ENCODE results near the gene ACOXL. TPM values are rescaled to one million over a fixed set of nuclear protein-coding genes. Genes with fewer than 3 reads are reported as not detected.

Gene ACOXL
- total and polyA plus RNA-seq, 2 of the 8 experiments (the other 6 are each of a cell fraction or from before 2014, with no cell fraction given): 11.4 to 20.6 TPM

- Histone ChIP-seq H3K56ac (replicated peaks; ENCODE audit: insufficient read length, low read depth, low read length) (no peak overlapping the region), H3K23me2 (ENCODE audit: low read depth, low read length) (no peaks in the 10 kb centered on the region)
- POLR2A ChIA-PET (ENCODE audit: partially characterized antibody): no interaction called here
Measured at GRCh38 chr2:111044066-111044465, 311.7 kb downstream of the ACOXL start.

More at GRCh38 chr2:111044066-111044465, 311.7 kb downstream of the ACOXL start:
- no peak overlapping the region for H3K14ac ChIP-seq (ENCODE audit: insufficient read length)
- H4K8ac ChIP-seq (ENCODE audit: extremely low read depth, insufficient read depth, low read length): no peak overlapping the region
- DNase-seq (ENCODE audit: low read depth in 1 of 2, low spot score in 2 of 2): no peak
- no peaks in the 10 kb centered on the region for H3K36me3 ChIP-seq (ENCODE audit: control insufficient read depth in 2 of 4, insufficient read depth in 4 of 4, low read length in 3 of 4)
- WGBS, 2 experiments (ENCODE audit: extremely low coverage in 1 of 2, insufficient coverage in 1 of 2, insufficient read length in 1 of 2, insufficient replicate concordance in 2 of 2, low coverage in 1 of 2, low lambda C conversion rate in 2 of 2, missing lambda C conversion rate in 1 of 2): 88% methylated on average over 4 of the region's 4 CpGs; no CpG with 5 or more reads in 1 of the 2 experiments
- H3K9ac ChIP-seq (replicated peaks in 1 of 4; ENCODE audit: extremely low read depth in 1 of 4, low read depth in 3 of 4, low read length in 3 of 4): no peak overlapping the region
- no peaks in the 10 kb centered on the region for H3K9me3 ChIP-seq (ENCODE audit: insufficient read depth in 2 of 2, low read depth in 1 of 2, low read length in 1 of 2)
- H2BK5ac ChIP-seq (ENCODE audit: low read depth, low read length): no peak overlapping the region
- no peak overlapping the region for H2AFZ ChIP-seq (ENCODE audit: low read length)
- no peaks in the 10 kb centered on the region for H3K79me2 ChIP-seq (ENCODE audit: control insufficient read depth in 1 of 2, insufficient read depth in 2 of 2, low read length in 2 of 2)
- no peak overlapping the region for H3K27ac ChIP-seq (ENCODE audit: low read depth, low read length)
- H3K4me2 ChIP-seq (ENCODE audit: insufficient read depth in 1 of 2, low read depth in 2 of 2, low read length in 2 of 2): no peak overlapping the region
- H4K20me1 ChIP-seq (replicated peaks in 1 of 2; ENCODE audit: control insufficient read depth in 1 of 2, insufficient read depth in 2 of 2, low read length in 2 of 2): no peaks in the 10 kb centered on the region
- FAIRE-seq: no peak
- CTCF ChIA-PET (ENCODE audit: partially characterized antibody): interaction anchor here (0.6 to 1.9 kb wide), 2 partner anchors 13 to 15 kb away, joined by 4 to 5 read pairs; no protein-coding TSS in a partner anchor
- no peak overlapping the region for H3K4me3 ChIP-seq (ENCODE audit: extremely low read depth in 1 of 4, insufficient read depth in 2 of 4, low read depth in 3 of 4, low read length in 4 of 4)
- no peak overlapping the region for H2BK20ac ChIP-seq (ENCODE audit: low read length)
- no peak overlapping the region for H2BK12ac ChIP-seq (ENCODE audit: low read depth, low read length)
- H2BK15ac ChIP-seq (ENCODE audit: low read length): no peak overlapping the region
- no peaks in the 10 kb centered on the region for H3K79me1 ChIP-seq (ENCODE audit: low read depth, low read length)
- no peak overlapping the region for H4K5ac ChIP-seq (ENCODE audit: insufficient read length, low read depth, low read length)
- H3K23ac ChIP-seq (ENCODE audit: insufficient read length): no peak overlapping the region
- no peaks in the 10 kb centered on the region; a peak in 1 of 7 replicates for H3K4me1 ChIP-seq (replicated peaks in 1 of 4; ENCODE audit: control insufficient read depth in 3 of 4, insufficient read depth in 4 of 4, low read length in 3 of 4)
- H3K18ac ChIP-seq (ENCODE audit: extremely low read depth, low read length): no peak overlapping the region
- H2AK5ac ChIP-seq (ENCODE audit: low read depth, low read length): no peak overlapping the region
- no peak overlapping the region for H2BK120ac ChIP-seq (replicated peaks; ENCODE audit: low read depth, low read length)
- no peak overlapping the region for H4K91ac ChIP-seq (replicated peaks; ENCODE audit: insufficient read length, low read length)
- no peak overlapping the region for H3K4ac ChIP-seq (replicated peaks; ENCODE audit: insufficient read length, low read depth, low read length)
- no peaks in the 10 kb centered on the region for H3K27me3 ChIP-seq (replicated peaks in 1 of 4; ENCODE audit: control insufficient read depth in 3 of 4, extremely low read depth in 1 of 4, insufficient read depth in 3 of 4, low read length in 3 of 4)
- no peak for TF ChIP-seq TBP (IDR thresholded peaks at IDR 0.05; ENCODE audit: low read depth, low read length)
- TF ChIP-seq E2F6 (IDR thresholded peaks at IDR 0.05): no peak
- TF ChIP-seq SP4 (IDR thresholded peaks at IDR 0.05; ENCODE audit: low read length): no peak
- TF ChIP-seq TEAD4 (IDR thresholded peaks at IDR 0.05; ENCODE audit: low read depth, low read length): no peak
- TF ChIP-seq JUND (IDR thresholded peaks at IDR 0.05; ENCODE audit: low read length): no peak
- TF ChIP-seq RNF2 (IDR thresholded peaks at IDR 0.05; ENCODE audit: borderline replicate concordance, low read depth, low read length, missing control alignments, poor library complexity, severe bottlenecking): no peak
- no peak for TF ChIP-seq POU5F1 (IDR thresholded peaks at IDR 0.05; ENCODE audit: low read depth, low read length)
- no peak for TF ChIP-seq KDM1A (IDR thresholded peaks at IDR 0.05; ENCODE audit: borderline replicate concordance, low read length)
- no peak for TF ChIP-seq KDM5A (IDR thresholded peaks at IDR 0.05; ENCODE audit: low read length)
